Erythroblast (primary cell): ENCODE results near the gene CYREN.
"Not testable (repeated sequence)": the region's sequence is repeated elsewhere in the genome, so short reads cannot be mapped to it uniquely, and the experiment has no call there.

Source experiments
- GATA1 ChIP-seq: IDR thresholded peaks from 2 replicates; pipeline ENCODE4 v1.6.1; 2011; ENCODE audit warnings: low read depth, mild to moderate bottlenecking, control low read depth, low read length, moderate library complexity
- POLR2A ChIP-seq: IDR thresholded peaks from 2 replicates; pipeline ENCODE4 v1.6.1; 2011; ENCODE audit warnings: mild to moderate bottlenecking, low read length

- TF ChIP-seq POLR2A, GATA1: not testable (repeated sequence)
Observed at GRCh38 chr7:135124631-135125030, 45.9 kb downstream of the CYREN start.
